ENCODE results near the gene TECTA.

DNA sequence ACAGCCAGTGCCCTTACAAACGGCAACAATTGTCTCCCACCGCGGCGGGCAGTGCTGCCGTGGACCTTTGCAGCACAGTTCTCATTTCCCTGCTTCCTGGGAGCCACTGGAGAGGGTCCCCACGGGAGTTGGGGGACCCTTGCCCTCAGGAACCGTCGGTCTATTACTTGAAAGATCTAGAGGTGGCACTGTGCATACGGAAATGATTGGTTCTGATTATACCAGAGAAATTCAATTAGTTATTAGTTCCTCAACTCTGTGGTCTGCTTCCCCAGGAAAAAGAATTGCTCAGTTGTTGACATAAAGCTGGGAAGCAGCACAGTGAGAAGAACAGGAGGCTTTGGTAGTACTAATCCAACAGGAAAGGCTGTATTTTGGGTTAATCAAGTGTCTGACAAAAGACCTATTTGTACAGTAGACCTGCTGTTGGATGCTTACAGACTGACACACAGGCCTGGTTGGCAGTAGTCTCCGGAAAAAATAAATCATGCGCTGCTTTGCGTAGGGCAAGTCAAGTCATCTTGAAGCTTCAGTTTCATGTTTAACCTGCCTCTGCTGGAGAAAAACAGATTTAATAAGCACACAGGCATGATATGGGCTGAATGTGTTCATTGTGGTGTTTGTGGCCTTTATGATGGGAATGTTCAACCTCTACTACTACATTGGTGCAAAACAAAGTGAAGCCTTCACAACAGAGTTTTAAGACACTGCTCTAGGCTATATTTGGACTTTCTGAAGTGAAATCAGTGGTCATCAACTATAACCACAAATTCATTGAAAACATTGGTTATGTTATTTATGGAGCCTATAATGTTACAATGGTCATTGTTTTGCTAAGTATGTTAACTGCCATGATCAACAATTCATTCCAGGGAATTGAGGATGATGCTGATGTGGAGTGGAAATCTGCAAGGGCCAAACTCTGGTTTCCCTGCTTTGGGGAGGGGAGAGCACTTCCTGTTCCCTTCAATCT, 136.9 kb downstream of the TECTA start:
- TF ChIP-seq, protein P1, sequence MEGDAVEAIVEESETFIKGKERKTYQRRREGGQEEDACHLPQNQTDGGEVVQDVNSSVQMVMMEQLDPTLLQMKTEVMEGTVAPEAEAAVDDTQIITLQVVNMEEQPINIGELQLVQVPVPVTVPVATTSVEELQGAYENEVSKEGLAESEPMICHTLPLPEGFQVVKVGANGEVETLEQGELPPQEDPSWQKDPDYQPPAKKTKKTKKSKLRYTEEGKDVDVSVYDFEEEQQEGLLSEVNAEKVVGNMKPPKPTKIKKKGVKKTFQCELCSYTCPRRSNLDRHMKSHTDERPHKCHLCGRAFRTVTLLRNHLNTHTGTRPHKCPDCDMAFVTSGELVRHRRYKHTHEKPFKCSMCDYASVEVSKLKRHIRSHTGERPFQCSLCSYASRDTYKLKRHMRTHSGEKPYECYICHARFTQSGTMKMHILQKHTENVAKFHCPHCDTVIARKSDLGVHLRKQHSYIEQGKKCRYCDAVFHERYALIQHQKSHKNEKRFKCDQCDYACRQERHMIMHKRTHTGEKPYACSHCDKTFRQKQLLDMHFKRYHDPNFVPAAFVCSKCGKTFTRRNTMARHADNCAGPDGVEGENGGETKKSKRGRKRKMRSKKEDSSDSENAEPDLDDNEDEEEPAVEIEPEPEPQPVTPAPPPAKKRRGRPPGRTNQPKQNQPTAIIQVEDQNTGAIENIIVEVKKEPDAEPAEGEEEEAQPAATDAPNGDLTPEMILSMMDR (IDR thresholded peaks at IDR 0.05) = no peak
- no peak for TF ChIP-seq POLR2A (IDR thresholded peaks at IDR 0.05)
